ENCODE data around the gene RPGRIP1. TPM values are rescaled to one million over a fixed set of nuclear protein-coding genes. Genes with fewer than 3 reads are reported as not detected.
A peak's percentile ranks its signal among the peaks of the same experiment; 100 is the strongest.

Gene RPGRIP1
- total RNA-seq, 1 experiment from 2014 or later = 0.50 TPM

GRCh38 chr14:21313512-21313911, 33.6 kb downstream of the RPGRIP1 start:
- Mint-ChIP-seq H3K4me1 (peaks cover 24% of the 10 kb centered on the region), H3K4me3 (no peak overlapping the region), H3K36me3 (no peaks in the 10 kb centered on the region), H3K27me3 (ENCODE audit: low read depth) (no peaks in the 10 kb centered on the region), H3K27ac (no peak overlapping the region), H3K9me3 (no peaks in the 10 kb centered on the region)
- TF ChIP-seq SP1 (CRISPR knock-in tag; conservative IDR thresholded peaks at IDR 0.05) = no peak
- no peak for TF ChIP-seq E2F1 (CRISPR knock-in tag; IDR thresholded peaks at IDR 0.05)
- POLR2A ChIA-PET = no interaction called here
- no peak for ATAC-seq
- DNase-seq (ENCODE audit: low spot score) = no peak
- CTCF ChIA-PET = no interaction called here

GRCh38 chr14:21317398-21317797, 37.5 kb downstream of the RPGRIP1 start:
- Mint-ChIP-seq H3K36me3 (no peaks in the 10 kb centered on the region), H3K27ac (no peak overlapping the region), H3K9me3 (no peaks in the 10 kb centered on the region), H3K4me3 (no peak overlapping the region), H3K27me3 (ENCODE audit: low read depth) (no peaks in the 10 kb centered on the region), H3K4me1 (peaks cover 15% of the 10 kb centered on the region)
- TF ChIP-seq FOXP1 (CRISPR knock-in tag; IDR thresholded peaks at IDR 0.05; ENCODE audit: borderline replicate concordance) (no peak), FOXK1 (CRISPR knock-in tag; IDR thresholded peaks at IDR 0.05) (no peak), NFATC4 (CRISPR knock-in tag; IDR thresholded peaks at IDR 0.05) (no peak)
- CTCF ChIA-PET = no interaction called here
- ATAC-seq (peak; percentile 39; the same call in 1 of the 2 replicates), DNase-seq (ENCODE audit: low spot score) (no peak)
- POLR2A ChIA-PET = interaction anchor here (0.9 kb wide), 1 partner anchor 9 kb away, joined by 4 read pairs; no protein-coding TSS in a partner anchor

- H3K4me1 Mint-ChIP-seq = peaks cover 15% of the 10 kb centered on the region
- TF ChIP-seq ERG (CRISPR knock-in tag; IDR thresholded peaks at IDR 0.05) (no peak), RORB (CRISPR knock-in tag; IDR thresholded peaks at IDR 0.05) (no peak), ELF4 (CRISPR knock-in tag; IDR thresholded peaks at IDR 0.05; ENCODE audit: low read depth) (no peak)
- CTCF ChIA-PET = interaction anchor here (0.6 kb wide), 1 partner anchor 12 kb away, joined by 3 read pairs; no protein-coding TSS in a partner anchor
- H3K27me3 Mint-ChIP-seq (ENCODE audit: low read depth) = no peaks in the 10 kb centered on the region
- H3K9me3 Mint-ChIP-seq = no peaks in the 10 kb centered on the region
- H3K4me3 Mint-ChIP-seq = no peak overlapping the region
- H3K27ac Mint-ChIP-seq = no peak overlapping the region
- ATAC-seq (no peak), DNase-seq (ENCODE audit: low spot score) (no peak)
- POLR2A ChIA-PET = interaction anchor here (0.7 kb wide), 2 partner anchors 13 to 379 kb away, joined by 4 to 5 read pairs; no protein-coding TSS in a partner anchor
- no peaks in the 10 kb centered on the region for H3K36me3 Mint-ChIP-seq
Measured at GRCh38 chr14:21320913-21321312, 41.0 kb downstream of the RPGRIP1 start.

GRCh38 chr14:21322716-21323115, 42.8 kb downstream of the RPGRIP1 start:
- Mint-ChIP-seq H3K36me3 (no peaks in the 10 kb centered on the region), H3K27ac (no peak overlapping the region), H3K9me3 (no peaks in the 10 kb centered on the region), H3K27me3 (ENCODE audit: low read depth) (no peaks in the 10 kb centered on the region), H3K4me1 (peaks cover 15% of the 10 kb centered on the region), H3K4me3 (no peak overlapping the region)
- ATAC-seq (no peak), DNase-seq (ENCODE audit: low spot score) (no peak)
- ChIA-PET POLR2A (no interaction called here), CTCF (no interaction called here)
- TF ChIP-seq CREB1 (CRISPR knock-in tag; IDR thresholded peaks at IDR 0.05) (no peak), SP1 (CRISPR knock-in tag; conservative IDR thresholded peaks at IDR 0.05) (no peak), AR (CRISPR knock-in tag; IDR thresholded peaks at IDR 0.05) (no peak), CDX4 (CRISPR knock-in tag; IDR thresholded peaks at IDR 0.05; ENCODE audit: borderline replicate concordance) (no peak), ARID4B (CRISPR knock-in tag; IDR thresholded peaks at IDR 0.05; ENCODE audit: borderline replicate concordance) (no peak), ZNF512 (CRISPR knock-in tag; IDR thresholded peaks at IDR 0.05; ENCODE audit: borderline replicate concordance) (no peak), ZNF263 (CRISPR knock-in tag; IDR thresholded peaks at IDR 0.05; ENCODE audit: low read depth) (no peak)

Measured in WTC11 (cell line).